ENCODE measurements around the gene SPATA31D4.
"Not testable (repeated sequence)": the region's sequence is repeated elsewhere in the genome, so short reads cannot be mapped to it uniquely, and the experiment has no call there.

Gene SPATA31D4
- long read RNA-seq, donor 1 = 0 reads
- long read RNA-seq, donor 2 = 0 reads
- long read RNA-seq, donor 3 = 0 reads
- long read RNA-seq, donor 4 = 0 reads
- long read RNA-seq, donor 5 = 0 reads
- long read RNA-seq, donor 6 = 0 reads
- long read RNA-seq, donor 7 = 0 reads
- long read RNA-seq, donor 8 = 0 reads

DNA sequence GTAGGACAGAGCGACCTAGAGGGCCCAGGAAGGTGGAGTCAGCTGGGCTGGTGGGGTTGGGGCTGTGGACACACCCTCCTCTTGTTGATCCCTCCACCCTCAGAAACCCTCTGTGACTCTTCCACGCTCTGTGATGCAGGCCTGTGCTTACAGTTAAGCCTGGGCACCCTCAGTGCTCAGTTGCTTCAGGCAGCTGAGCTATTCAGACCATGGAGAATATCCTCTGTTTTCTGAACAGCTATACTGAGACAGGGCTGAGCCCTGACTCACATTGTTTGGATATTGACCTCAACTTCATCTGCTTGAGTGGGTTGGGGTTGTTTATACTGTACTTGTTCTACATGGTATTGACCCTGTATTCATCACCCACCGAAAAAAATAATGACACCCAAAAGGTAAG is at the start of gene SPATA31D4:
Gene SPATA31D4 (plus strand): TSS at position 124 of the 400 bp plus-strand sequence. CDS start 86 bp downstream, at position 210.
- not testable (repeated sequence) for DNase-seq

DNA sequence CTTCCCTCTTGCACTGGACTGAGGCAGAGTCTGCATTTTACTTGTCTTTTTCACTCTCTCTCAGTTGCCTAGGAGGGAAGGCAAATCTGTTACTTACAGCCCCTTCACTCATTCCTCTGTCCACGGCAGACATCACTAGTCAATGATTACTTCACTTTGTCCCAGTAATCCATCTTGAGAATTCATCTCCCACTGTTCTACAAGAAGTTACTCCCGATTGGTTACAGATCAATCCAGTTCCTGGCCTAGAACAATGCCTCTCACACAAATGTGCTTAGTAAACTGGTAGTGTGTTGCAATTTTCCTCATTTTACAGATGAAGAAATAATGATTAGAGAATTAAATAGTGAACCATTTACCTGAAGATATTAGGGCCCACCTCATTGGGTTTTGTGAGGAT is 49.7 kb upstream of the SPATA31D4 start:
- DNase-seq = no peak

DNA sequence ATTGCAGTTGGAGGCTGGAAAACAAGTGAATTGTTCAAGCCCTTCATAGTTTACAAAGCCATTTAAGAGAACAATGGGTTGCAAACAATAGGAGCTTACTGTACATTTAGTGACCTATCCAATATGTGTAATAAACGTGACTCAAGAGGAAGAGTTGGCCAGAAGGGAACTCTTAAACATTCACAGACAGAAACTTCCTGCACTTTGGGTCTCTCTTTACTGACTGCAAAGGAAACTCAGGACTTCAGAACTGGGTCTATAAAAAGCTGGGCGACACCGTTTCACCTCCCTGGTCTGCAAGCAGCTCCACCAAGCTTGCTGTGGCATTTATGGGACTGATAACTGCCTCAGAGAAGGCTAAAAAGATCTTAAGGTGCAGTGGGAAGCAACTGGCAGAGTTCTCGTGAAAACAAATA is 48.7 kb upstream of the SPATA31D4 start:
- no peak for DNase-seq

DNA sequence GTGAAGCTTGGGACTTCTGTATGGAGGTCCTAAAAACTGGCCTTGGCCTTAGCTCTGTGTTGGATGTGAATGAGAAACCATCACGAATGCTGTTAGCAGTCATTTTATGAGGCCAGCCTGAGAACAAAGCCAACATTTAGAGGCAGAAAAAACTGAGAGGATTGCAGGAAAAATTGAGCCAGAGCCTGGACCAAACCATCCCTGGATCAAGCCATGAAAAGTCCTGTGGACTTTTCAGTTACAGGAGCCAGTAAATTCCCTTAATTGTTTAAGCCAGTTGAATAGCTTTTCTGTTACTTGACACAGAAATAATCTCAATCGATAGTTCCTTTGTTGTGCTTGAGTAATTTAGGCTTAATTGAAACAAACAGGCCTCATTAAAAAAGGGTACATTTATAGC is 42.6 kb upstream of the SPATA31D4 start:
- DNase-seq = no peak

DNA sequence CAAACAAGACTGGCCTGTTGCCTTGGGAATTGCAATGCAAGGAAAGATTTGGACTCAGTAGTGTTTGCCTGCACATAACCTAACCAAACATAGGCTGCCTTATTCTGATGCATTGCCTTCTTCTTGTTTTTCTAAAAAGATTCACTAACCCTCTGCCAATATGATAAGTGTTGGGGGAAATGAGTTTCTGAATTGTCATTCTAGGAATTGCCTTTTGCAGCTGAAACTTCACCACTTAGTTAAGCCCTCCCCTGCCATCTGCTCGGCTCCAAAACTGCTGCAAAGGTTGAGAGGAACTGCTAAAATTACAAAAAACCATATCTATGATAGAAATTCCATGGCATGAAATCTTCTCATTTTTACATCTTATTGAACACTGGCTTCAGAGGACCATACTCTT is 41.6 kb upstream of the SPATA31D4 start:
- no peak for DNase-seq

DNA sequence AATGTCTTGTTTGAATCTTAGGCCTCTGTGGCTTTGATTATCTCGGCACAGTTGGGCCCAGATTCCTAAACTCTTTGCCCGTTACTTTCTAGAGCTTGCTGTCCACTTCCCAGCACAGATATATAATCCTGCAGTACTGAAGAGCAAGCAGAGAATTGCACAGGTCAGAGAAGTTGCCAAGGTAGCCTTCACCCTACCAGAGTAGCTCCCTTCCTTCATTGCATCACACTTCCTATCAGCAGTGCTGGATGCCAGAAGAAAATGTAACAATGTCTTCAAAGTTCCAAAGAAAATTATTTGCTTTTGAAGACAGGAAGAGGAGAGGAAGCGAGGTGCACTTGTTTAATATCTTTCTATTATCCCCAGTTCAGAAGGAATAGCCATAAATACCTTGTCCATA is 38.1 kb upstream of the SPATA31D4 start:
- DNase-seq = no peak

DNA sequence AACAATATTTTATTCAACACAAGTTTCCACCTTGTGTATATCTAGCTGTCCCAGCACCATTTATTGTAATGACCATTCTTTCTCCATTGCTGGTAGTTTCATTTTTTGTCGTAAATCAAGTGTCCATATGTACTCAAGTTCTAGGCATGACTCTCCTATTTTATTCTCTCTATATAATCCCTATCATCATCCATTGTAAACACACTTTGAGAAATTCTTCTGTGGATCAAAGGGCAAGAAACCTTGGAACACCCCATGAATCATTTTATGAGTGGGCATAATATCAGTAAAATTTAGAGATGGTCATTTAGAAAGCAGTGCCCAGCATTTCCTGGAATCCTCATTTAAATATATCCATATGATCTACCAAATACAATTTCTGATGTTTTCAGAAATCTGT is 35.8 kb upstream of the SPATA31D4 start:
- no peak for DNase-seq

DNA sequence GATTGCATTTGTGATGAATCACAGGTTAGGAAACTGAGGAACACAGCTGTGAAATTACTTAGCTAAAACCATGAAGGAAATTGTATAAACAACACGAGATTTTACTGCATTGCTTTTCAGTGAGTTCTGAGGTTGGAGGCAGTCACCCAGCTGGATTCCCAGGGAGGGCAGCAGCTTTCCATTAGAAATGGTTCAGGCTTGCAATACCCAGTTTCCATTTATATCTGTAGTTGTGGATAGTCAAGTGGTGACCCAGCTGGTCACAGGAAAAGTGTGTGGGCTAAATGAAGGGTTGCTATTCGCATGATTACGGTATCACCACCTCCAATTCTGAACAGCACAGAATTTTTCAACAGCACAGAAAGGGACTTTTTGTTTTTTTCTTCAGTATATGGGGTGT is 34.3 kb upstream of the SPATA31D4 start:
- no peak for DNase-seq

DNA sequence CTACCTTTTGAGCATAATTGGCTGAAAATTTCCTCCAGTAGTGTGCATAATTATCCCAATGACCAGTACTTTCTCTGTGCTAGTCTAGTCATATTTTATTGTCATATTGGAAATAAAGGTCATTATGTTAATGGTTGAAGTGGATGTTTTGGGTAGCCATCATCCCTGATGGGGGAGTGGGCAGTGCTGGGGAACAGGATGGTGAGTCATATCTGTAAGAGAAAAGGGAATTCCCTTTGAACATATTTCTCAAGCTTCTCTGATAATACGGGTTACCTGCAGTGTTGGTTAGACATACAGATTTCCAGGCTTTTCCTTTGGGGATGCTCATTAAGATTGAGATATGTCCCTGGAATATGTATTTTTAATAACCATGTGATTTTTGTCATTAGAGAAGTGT is 33.3 kb upstream of the SPATA31D4 start:
- DNase-seq = no peak

DNA sequence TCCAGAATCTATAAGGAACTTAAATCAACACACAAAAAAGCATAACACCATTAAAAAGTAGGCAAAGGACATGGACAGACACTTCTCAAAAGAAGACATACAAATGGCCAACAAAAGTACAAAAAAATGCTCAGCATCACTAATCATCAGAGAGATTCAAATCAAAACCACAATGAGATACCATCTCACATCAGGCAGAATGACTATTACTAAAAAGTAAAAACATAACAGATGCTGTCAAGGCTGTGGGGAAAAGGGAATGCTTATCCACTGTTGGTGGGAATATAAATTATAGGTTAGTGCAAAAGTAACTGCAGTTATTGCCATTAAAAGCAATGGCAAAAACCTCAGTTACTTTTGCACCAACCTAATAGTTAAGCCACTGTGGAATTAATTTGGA is 32.2 kb upstream of the SPATA31D4 start:
- DNase-seq = no peak

DNA sequence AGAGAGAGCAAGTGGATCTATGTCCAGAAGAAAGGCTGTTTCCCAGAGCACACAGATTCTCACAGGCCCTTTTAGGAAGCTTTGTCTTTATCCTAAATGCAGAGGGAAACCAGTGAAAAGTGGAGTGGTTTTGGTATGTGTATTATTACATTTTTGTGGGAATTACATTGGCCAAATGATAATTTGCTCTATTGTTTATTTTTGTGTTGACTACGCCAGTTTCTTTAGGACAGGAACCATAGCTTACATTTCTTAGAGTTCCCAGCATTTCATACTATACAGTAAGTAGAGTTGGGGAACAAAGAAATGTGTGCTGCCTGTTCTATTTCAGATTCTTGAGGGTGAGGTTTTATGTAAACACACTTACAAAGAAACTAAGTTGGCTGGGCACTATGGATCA is 29.4 kb upstream of the SPATA31D4 start:
- no peak for DNase-seq

DNA sequence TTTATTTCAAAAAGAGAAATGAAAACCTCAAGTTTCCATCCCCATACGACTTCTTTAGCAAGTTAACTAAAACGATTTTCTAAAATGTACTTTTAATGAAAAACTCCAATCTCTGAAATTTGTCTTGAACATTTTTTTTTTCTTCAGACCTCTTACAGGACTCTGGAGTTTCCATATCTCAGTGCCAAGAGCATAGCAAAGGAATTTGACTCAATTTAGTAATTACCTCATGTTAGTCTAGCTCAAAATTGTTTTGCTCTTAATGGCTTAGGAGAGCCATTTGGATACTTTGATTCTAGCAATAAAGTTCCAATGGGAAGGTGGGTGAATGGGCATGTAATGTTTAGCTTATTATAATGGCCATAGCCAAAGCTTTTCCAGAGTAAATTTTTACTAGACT is 26.0 kb upstream of the SPATA31D4 start:
- DNase-seq = no peak

DNA sequence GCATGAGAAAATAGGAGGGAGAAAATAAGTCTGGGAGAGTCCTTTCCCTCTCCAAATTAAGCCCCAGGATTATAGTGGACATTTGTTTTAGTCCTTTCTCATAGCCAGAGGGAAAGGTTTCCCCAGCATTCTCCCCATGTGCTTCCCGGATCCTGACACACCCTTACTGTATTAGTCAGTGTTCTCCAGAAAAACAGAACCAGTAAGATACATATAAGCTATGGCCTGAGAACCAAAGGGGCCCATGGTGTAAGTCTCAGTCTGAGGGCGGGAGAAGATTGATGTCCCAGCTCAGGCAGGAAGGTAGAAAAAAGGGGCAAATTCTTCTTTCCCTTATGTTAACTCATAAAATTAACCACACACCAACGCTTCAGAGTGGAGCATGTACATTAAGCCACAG is 25.6 kb upstream of the SPATA31D4 start:
- no peak for DNase-seq

DNA sequence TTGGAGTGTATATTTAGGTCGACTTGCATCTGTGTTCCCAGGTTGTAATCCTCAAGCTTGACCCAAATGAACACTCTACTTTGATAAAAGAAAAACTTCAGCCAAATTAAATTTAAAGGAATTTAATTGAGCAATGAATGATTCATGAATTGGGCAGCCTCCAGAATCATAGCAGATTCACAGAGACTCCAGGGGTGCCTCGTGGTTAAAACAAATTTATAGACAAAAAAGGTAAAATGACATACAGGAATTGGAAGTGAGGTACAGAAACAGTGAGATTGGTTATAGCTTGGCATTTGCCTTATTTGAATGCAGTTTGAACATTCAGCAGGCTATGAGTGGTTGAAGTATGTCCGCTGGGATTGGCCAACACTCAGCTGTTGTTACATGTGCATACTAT is 21.6 kb upstream of the SPATA31D4 start:
- no peak for DNase-seq

DNA sequence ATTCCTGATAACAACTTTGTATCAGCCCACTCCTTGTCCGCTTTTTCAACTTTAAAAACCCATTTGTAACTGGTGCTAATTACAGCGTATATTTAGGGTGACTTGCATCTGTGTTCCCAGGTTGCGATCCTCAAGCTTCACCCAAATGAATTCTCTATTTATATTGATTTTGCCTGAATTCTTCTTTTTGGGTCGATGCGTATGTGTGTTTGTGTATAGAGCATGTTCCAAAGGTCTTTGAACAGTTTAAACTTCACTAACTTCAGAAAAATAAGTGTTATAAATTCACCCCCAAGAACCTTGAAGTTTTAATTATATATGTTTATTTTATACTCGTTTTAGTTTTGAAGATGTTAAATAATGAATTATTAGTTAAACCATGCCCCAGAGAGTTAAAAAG is 16.1 kb upstream of the SPATA31D4 start:
- DNase-seq = no peak

DNA sequence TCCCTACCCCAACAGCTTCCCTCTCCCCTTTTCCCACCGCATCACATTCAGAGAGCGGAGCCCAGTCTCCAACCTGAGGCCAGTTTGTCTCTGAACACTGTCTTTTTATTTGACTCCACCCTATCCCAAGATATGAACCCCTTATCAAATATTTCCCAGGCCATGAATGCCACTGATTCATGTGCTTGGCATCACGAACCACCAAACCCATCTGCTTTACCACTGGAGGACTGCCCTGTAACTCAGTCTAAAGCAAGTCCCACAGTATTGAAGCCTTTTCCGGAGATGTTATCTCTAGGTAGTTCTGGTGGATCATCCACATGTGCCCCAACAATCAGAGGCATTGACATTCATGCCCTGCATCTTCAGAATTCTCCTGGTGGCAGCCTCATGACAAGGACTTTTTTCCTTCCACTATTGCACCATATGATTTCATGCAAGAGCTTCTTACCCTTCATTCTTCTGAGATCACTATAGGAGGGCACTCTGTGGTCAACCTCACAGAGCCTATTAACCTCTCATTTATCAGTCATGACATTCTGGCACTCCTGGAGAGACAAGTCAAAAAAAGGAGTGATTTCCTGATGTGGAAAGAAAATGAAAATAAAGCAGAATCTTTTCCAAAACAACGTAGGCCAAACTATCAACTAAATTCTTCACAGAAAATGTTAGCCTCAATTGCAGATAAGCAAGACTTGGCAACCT is 12.3 kb upstream of the SPATA31D4 start:
- DNase-seq = no peak

DNA sequence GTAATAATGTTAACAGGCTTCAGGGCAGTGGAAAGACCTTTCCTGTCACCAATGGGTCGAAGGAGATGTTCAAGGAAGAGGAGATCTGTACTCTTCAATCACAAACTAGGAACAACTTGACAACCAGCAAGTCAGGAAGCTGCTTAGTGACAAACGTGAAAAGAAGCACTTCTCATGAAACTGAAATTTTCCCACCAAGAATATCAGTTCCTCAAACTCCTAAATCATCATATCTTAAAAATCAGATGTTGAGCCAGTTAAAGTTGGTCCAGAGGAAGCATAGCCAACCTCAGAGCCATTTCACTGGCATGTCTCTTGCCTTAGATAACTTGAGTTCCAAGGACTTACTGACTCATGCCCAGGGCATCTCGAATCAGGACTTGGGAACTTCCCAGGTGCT is 9.7 kb upstream of the SPATA31D4 start:
- not testable (repeated sequence) for DNase-seq

DNA sequence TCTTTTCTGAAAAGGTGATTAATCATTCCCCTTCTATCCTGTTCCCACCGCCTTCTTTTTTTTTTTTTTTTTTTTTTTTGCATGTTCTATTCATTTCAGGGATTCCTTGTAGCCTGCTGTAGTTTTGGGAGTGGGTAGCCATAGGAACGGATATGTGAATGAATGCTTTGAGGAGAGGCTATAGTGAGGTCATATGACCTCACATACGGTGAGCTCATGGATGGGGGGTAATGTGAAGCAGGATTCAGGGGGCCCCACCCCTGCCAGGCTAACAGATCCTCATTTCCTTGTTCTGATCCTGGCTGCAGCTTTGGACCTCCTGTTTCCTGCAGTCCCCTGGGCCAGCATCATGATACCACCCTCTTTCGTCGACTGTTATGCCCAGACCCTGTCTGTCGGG is 1.9 kb downstream of the SPATA31D4 start:
- not testable (repeated sequence) for DNase-seq

DNA sequence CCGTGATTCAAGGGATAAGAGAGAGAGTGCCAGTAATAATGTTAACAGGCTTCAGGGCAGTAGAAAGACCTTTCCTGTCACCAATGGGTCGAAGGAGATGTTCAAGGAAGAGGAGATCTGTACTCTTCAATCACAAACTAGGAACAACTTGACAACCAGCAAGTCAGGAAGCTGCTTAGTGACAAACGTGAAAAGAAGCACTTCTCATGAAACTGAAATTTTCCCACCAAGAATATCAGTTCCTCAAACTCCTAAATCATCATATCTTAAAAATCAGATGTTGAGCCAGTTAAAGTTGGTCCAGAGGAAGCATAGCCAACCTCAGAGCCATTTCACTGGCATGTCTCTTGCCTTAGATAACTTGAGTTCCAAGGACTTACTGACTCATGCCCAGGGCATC is 5.3 kb downstream of the SPATA31D4 start:
- not testable (repeated sequence) for DNase-seq

DNA sequence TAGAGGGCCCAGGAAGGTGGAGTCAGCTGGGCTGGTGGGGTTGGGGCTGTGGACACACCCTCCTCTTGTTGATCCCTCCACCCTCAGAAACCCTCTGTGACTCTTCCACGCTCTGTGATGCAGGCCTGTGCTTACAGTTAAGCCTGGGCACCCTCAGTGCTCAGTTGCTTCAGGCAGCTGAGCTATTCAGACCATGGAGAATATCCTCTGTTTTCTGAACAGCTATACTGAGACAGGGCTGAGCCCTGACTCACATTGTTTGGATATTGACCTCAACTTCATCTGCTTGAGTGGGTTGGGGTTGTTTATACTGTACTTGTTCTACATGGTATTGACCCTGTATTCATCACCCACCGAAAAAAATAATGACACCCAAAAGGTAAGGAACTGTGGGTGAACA is 15.2 kb downstream of the SPATA31D4 start, which contains the start of gene SPATA31D3:
Gene SPATA31D3 (plus strand): TSS at position 108 of the 400 bp plus-strand sequence. CDS start 86 bp downstream, at position 194.
- not testable (repeated sequence) for DNase-seq

DNA sequence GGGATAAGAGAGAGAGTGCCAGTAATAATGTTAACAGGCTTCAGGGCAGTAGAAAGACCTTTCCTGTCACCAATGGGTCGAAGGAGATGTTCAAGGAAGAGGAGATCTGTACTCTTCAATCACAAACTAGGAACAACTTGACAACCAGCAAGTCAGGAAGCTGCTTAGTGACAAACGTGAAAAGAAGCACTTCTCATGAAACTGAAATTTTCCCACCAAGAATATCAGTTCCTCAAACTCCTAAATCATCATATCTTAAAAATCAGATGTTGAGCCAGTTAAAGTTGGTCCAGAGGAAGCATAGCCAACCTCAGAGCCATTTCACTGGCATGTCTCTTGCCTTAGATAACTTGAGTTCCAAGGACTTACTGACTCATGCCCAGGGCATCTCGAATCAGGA is 20.4 kb downstream of the SPATA31D4 start:
- DNase-seq = not testable (repeated sequence)

DNA sequence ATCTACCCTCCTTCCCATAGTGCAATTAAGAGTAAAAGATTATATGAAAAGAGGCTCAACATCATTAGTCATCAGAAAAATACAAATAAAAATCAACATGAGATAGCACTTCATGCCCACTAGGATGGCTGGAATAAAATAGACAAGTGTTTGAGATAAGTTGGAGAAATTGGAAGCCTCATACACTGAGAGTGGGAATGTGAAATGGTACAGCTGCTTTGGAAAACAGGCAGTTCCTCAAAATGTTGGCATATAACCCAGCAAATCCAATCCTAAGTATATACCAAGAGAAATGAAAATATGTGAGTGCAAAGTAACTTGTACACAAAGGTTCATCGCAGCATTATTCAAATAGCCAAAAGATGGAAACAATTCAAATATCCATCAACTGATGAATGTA is 24.9 kb downstream of the SPATA31D4 start:
- no peak for DNase-seq

DNA sequence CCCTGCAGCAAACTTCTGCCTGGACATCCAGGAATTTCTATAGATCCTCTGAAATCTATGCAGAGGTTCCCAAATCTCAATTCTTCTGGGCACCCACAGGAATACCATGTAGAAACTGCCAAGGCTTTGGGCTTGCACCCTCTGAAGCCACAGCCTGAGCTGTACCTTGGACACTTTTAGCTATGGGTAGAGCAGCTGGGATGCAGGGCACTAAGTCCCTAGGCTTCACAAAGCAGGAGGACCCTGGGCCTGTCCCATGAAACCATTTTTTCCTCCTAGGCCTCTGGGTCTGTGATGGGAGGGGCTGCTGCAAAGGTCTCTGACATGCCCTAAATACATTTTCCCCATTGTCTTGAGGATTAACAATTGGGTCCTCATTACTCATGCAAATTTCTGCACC is 27.4 kb downstream of the SPATA31D4 start:
- DNase-seq = no peak
